Heart left ventricle (tissue), 16 donors: ENCODE results near the gene NUTF2. TPM values are rescaled to one million over a fixed set of nuclear protein-coding genes. Genes with fewer than 3 reads are reported as not detected.

ENCODE experiments used
- ATAC-seq, 4 donors: fragments of 200-7000 bp; cut with Tn5 transposase; one replicate each; pipeline ENCODE4 v1.9.1; 2020 to 2022; ENCODE audit warnings: moderate library complexity in 4 of 4, mild to moderate bottlenecking in 3 of 4, moderate number of reproducible peaks in 1 of 4
- DNase-seq, 5 donors: peaks; one replicate each; pipeline ENCODE4 v3.0.0-alpha.2; 2020
- H3K27ac ChIP-seq, 12 donors: fragments of 200-600 bp; sonication (generic) in 4 of 12; one replicate each; pipeline versions ENCODE4 v1.5.0 to v1.8.0; 2016 to 2022; ENCODE audit warnings: mild to moderate bottlenecking in 2 of 12
- H3K27me3 ChIP-seq, 9 donors: fragments of 200-600 bp; sonication (generic) in 2 of 9; one replicate each; pipeline versions ENCODE4 v1.5.1 to v1.8.0; 2016 to 2022; ENCODE audit warnings: mild to moderate bottlenecking in 3 of 9
- H3K36me3 ChIP-seq, 9 donors: fragments of 200-600 bp; sonication (generic) in 2 of 9; one replicate each; pipeline versions ENCODE4 v1.5.0 to v1.8.0; 2018 to 2022; ENCODE audit warnings: mild to moderate bottlenecking in 2 of 9
- H3K4me1 ChIP-seq, 12 donors: fragments of 200-600 bp; sonication (generic) in 4 of 12; one replicate each; pipeline versions ENCODE4 v1.5.0 to v1.8.0; 2016 to 2022; ENCODE audit warnings: mild to moderate bottlenecking in 3 of 12
- H3K4me3 ChIP-seq, 12 donors: fragments of 200-600 bp; sonication (generic) in 4 of 12; one replicate each; pipeline versions ENCODE4 v1.5.0 to v1.8.0; 2017 to 2022; ENCODE audit warnings: mild to moderate bottlenecking in 9 of 12, moderate library complexity in 4 of 12
- H3K9me3 ChIP-seq, 12 donors: fragments of 200-600 bp; sonication (generic) in 4 of 12; one replicate each; pipeline versions ENCODE4 v1.5.0 to v1.8.0; 2016 to 2022; ENCODE audit warnings: mild to moderate bottlenecking in 1 of 12
- CTCF ChIP-seq, 12 donors: fragments of 200-600 bp; sonication (generic) in 4 of 12; IDR thresholded peaks; one replicate each; pipeline versions ENCODE4 v1.5.0 to v1.8.0; 2018 to 2022; ENCODE audit warnings: antibody characterized with exemption in 12 of 12, mild to moderate bottlenecking in 5 of 12
- POLR2A ChIP-seq, 2 donors: fragments of 450-650 bp; IDR thresholded peaks; one replicate each; pipeline ENCODE4 v1.6.1; 2017; ENCODE audit warnings: antibody characterized with exemption in 2 of 2, mild to moderate bottlenecking in 2 of 2, moderate library complexity in 2 of 2
- whole genome bisulfite sequencing, 4 donors: extraction: QIAGEN DNeasy Blood & Tissue Kit in 2 of 4; methylation state at CpG; one replicate each; pipeline versions ENCODE4 v1.1.5 to v1.1.7; 2013 to 2018; 5-methylcytosine and 5-hydroxymethylcytosine counted together
- intact Hi-C, 10 donors: fragments of 100-400 bp; cut with DNase I; formaldehyde crosslinking; loops; one replicate each; pipeline versions ENCODE4 v1.11.1 to v1.14.2; 2022
- polyA plus RNA-seq, 2 donors: library from polyadenylated mRNA; stranded (reverse); fragments of 200-250 nt; gene quantifications; one replicate each; pipeline ENCODE4 v1.2.3, GENCODE V29; 2013
- total RNA-seq, 9 donors: library from RNA; depleted of rRNA in 2 of 9; stranded (reverse); fragments of >200 nt in 2 of 9; fragmentation: NEBNext Ultra II Directional in 3 of 9; extraction: Animal tissue kit (Norgen Biotek cat#: 25700) in 3 of 9; gene quantifications; one replicate each; pipeline versions ENCODE4 v1.1.0 to v1.2.4, GENCODE V29; 2016 to 2023
- donor health status: ischemic (EF 13 %, LVEDD 7.1; RV severe dilation, severe dysfunction).
- donor health status: healthy with polysubstance abuse.
- donor health status: DM: no; HTN: yes; CAD: no.
- donor health status: DM: no; HTN: no; CAD: no.
- donor health status: ischemic (EF 25% LVEDD 6.9; RV normal size, moderate dysfunction).
- donor health status: ischemic (EF 25% LVEDD 5.7; RV mildly dilated, moderate dysfunction).
- donor health status: healthy.
- donor health status: DM: yes; HTN: yes; CAD: no.
- donor health status: ischemic (EF 35%, LVEDD 5.7; RV mildly dilated, moderate dysfunction).
- donor health status: nonischemic (EF 11% LVEDD 7.7; RV severe dilation, severe dysfunction).
- donor health status: DM: yes; HTN: yes; CAD: no.
- donor health status: PGD.
- donor health status: ischemic (EF 29% LVEDD 5.4; RV normal size, mild dysfunction).
- donor health status: nonischemic (EF 23%, LVEDD 6.1; RV moderate dilation, normal function).

NUTF2 gene
- total and polyA plus RNA-seq, 11 donors: 66.5 to 191 (median 93.9) TPM

DNA sequence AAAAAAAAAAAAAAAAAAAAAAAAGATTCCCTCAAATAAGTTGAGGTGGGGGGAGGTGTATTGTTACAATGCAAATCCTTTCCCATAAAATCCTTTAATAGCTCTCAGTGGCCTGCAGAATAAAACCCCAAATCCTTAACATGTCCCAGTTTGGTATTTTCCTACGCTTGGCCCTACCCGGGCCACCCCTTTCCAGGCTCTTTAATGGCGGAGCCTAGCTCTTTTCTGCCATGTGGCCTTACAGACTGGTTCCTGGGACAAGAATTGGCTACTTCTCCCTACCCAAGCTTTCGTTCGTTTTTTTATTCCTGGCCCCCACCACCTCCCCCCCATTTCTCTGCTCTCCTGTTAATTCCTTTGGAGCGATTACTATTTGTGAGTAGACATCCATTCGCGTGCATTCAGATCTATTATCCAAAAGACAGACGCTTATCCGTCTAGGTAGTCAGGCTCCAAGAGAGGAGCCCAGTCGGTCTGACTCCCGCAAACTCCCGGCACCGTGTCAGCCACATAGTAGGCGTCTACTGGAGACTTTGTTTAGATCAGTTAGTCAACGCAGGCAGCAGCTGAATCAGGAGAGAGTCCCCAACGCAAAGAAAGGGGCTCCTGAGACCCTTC, 5.4 kb upstream of the NUTF2 start:
- 39 to 51% (median 41%) methylated on average over 17 of the region's 17 CpGs for WGBS, 4 donors
- DNase-seq (no peak), ATAC-seq (peak in 2 of 4 donors; percentile 0 to 1)
- peaks cover 20 to 46% (median 33%) of the 10 kb centered on the region in 12 donors for H3K4me1 ChIP-seq
- H3K27ac ChIP-seq: peak overlapping the region; percentile 95 to 100 (median 98)
- H3K9me3 ChIP-seq: no peaks in the 10 kb centered on the region
- peak overlapping the region in 10 of 12 donors; percentile 68 to 99 (median 76) for H3K4me3 ChIP-seq
- TF ChIP-seq CTCF (IDR thresholded peaks at IDR 0.05): no peak
- H3K27me3 ChIP-seq: no peaks in the 10 kb centered on the region
- intact Hi-C loops: no loop called here
- H3K36me3 ChIP-seq: peaks cover 0 to 4% (median 0%) of the 10 kb centered on the region in 9 donors

DNA sequence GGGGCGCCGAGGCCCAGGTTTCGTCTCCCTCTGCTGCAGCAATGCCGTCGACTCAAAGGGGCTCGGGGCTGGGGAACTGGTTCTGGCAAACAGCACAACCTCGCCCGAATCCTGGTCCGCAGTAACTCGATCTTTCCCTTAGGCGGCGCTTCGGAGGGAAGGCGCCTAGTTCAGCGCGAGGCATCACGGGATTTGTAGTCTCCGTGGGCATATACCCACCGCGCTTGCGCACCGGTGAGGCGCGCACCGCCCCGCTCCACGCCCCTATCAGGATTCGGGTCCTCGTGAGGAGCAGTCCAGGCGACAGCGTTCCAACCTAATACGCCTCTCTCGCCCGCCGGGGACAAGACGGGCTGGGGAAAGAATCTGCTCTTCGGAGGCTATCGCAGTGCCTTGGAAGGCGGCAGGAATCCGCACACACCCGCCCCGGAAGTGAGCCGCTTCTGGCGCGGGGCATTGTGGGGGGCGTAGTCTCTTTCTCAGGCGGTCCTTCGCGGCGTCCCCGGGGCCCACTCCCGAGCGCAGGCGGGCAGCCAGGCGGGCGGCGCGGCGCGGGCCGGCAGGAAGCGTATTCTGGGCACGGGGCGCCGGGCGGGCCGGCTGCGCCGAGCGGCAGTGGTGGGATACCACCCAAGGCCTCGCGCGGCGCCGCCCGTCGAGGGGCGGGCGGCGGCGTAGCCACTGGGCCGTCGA, 4.8 kb upstream of the NUTF2 start, which contains the start of gene THAP11:
Gene THAP11 (plus strand): TSS at position 505 of the 693 bp plus-strand sequence. CDS start 235 bp downstream, outside the sequence.
- Histone ChIP-seq H3K4me3 (peak within 1 kb of the TSS; percentile 66 to 99 (median 76)), H3K4me1 (peaks cover 20 to 46% (median 33%) of the 10 kb centered on the region in 12 donors), H3K27ac (peak within 1 kb of the TSS; percentile 95 to 100 (median 98)), H3K36me3 (peaks cover 0 to 4% (median 0%) of the 10 kb centered on the region in 9 donors), H3K9me3 (no peaks in the 10 kb centered on the region), H3K27me3 (no peaks in the 10 kb centered on the region)
- peak; percentile 93 to 96 (median 95) for DNase-seq
- peak; percentile 78 to 83 (median 82) for ATAC-seq
- 0 to 1% (median 0%) methylated on average over 33 to 83 of the region's 83 CpGs for WGBS, 4 donors
- intact Hi-C loops: no loop called here
- TF ChIP-seq POLR2A (IDR thresholded peaks at IDR 0.05): peak in 1 of 2 donors; percentile 62
- peak; percentile 75 to 95 (median 84) for TF ChIP-seq CTCF (IDR thresholded peaks at IDR 0.05)

- peak in 2 of 4 donors; percentile 7 to 8 for ATAC-seq
- Histone ChIP-seq H3K36me3 (peaks cover 0 to 4% (median 0%) of the 10 kb centered on the region in 9 donors), H3K4me3 (peak overlapping the region; percentile 66 to 99 (median 76)), H3K27ac (peak overlapping the region; percentile 95 to 100 (median 98)), H3K9me3 (no peaks in the 10 kb centered on the region), H3K4me1 (peaks cover 21 to 52% (median 35%) of the 10 kb centered on the region in 12 donors), H3K27me3 (no peaks in the 10 kb centered on the region)
- intact Hi-C loops: no loop called here
- WGBS, 4 donors: 0 to 1% (median 0%) methylated on average over 1 to 67 of the region's 67 CpGs
- DNase-seq: peak; percentile 41 to 69 (median 59)
- no peak for TF ChIP-seq POLR2A (IDR thresholded peaks at IDR 0.05)
- peak in 6 of 12 donors; percentile 11 to 40 (median 29) for TF ChIP-seq CTCF (IDR thresholded peaks at IDR 0.05)
These were observed 4.0 kb upstream of the NUTF2 start for GRCh38 chr16:67842509-67843342.
